ENCODE data around the gene NFIA.

NFIA gene

GRCh38 chr1:61357539-61357938 lies 275.2 kb downstream of the NFIA start:
- no peak for DNase-seq (ENCODE audit: low spot score)
- FAIRE-seq = no peak

- no peak for DNase-seq (ENCODE audit: low spot score)
- FAIRE-seq = no peak
These were observed 276.6 kb downstream of the NFIA start for GRCh38 chr1:61358770-61359455.

GRCh38 chr1:61361931-61362330 lies 279.6 kb downstream of the NFIA start:
- FAIRE-seq = no peak
- DNase-seq (ENCODE audit: low spot score) = no peak

- DNase-seq (ENCODE audit: low spot score) (no peak), FAIRE-seq (no peak)
These were observed 280.0 kb downstream of the NFIA start for GRCh38 chr1:61362351-61362750.

- FAIRE-seq = no peak
These were observed 286.0 kb downstream of the NFIA start for GRCh38 chr1:61368366-61368765.

GRCh38 chr1:61368876-61369275 lies 286.5 kb downstream of the NFIA start:
- no peak for FAIRE-seq
- no peak for DNase-seq (ENCODE audit: low spot score)

More at GRCh38 chr1:61368366-61368765, 286.0 kb downstream of the NFIA start:
- DNase-seq (ENCODE audit: low spot score) = no peak

GRCh38 chr1:61370177-61370912 lies 288.0 kb downstream of the NFIA start:
- FAIRE-seq (no peak), DNase-seq (ENCODE audit: low spot score) (no peak)

GRCh38 chr1:61370913-61371279 lies 288.5 kb downstream of the NFIA start:
- FAIRE-seq = no peak
- DNase-seq (ENCODE audit: low spot score) = no peak

GRCh38 chr1:61372944-61373343 lies 290.6 kb downstream of the NFIA start:
- DNase-seq (ENCODE audit: low spot score) (no peak), FAIRE-seq (no peak)

GRCh38 chr1:61374156-61374555 lies 291.8 kb downstream of the NFIA start:
- FAIRE-seq = no peak
- DNase-seq (ENCODE audit: low spot score) = no peak

GRCh38 chr1:61375082-61375880 lies 292.9 kb downstream of the NFIA start:
- FAIRE-seq = no peak
- DNase-seq (ENCODE audit: low spot score) = no peak

- DNase-seq (ENCODE audit: low spot score) = no peak
- no peak for FAIRE-seq
These were observed 293.8 kb downstream of the NFIA start for GRCh38 chr1:61376151-61376550.

- FAIRE-seq = no peak
- no peak for DNase-seq (ENCODE audit: low spot score)
These were observed 295.0 kb downstream of the NFIA start for GRCh38 chr1:61377242-61377958.

GRCh38 chr1:61378494-61379180 lies 296.3 kb downstream of the NFIA start:
- DNase-seq (ENCODE audit: low spot score) = no peak
- FAIRE-seq = no peak

- DNase-seq (ENCODE audit: low spot score) (no peak), FAIRE-seq (no peak)
These were observed 297.3 kb downstream of the NFIA start for GRCh38 chr1:61379693-61380092.

GRCh38 chr1:61380561-61380960 lies 298.2 kb downstream of the NFIA start:
- DNase-seq (ENCODE audit: low spot score) (no peak), FAIRE-seq (no peak)

GRCh38 chr1:61386323-61386722 lies 304.0 kb downstream of the NFIA start:
- FAIRE-seq = no peak
- no peak for DNase-seq (ENCODE audit: low spot score)

- no peak for DNase-seq (ENCODE audit: low spot score)
- no peak for FAIRE-seq
These were observed 304.4 kb downstream of the NFIA start for GRCh38 chr1:61386770-61387169.

GRCh38 chr1:61387829-61388228 lies 305.5 kb downstream of the NFIA start:
- DNase-seq (ENCODE audit: low spot score) (no peak), FAIRE-seq (no peak)

GRCh38 chr1:61388566-61388965 lies 306.2 kb downstream of the NFIA start:
- DNase-seq (ENCODE audit: low spot score) = no peak
- no peak for FAIRE-seq
